HG02588 (cell line): ENCODE measurements around the gene VAV2.

Experiments
- ATAC-seq: cut with Tn5 transposase; IDR thresholded peaks from one replicate; pipeline ENCODE4 v1.9.1; 2021; ENCODE audit warnings: mild to moderate bottlenecking, moderate library complexity; ENCODE audit not compliant: unreplicated experiment

The VAV2 gene

DNA sequence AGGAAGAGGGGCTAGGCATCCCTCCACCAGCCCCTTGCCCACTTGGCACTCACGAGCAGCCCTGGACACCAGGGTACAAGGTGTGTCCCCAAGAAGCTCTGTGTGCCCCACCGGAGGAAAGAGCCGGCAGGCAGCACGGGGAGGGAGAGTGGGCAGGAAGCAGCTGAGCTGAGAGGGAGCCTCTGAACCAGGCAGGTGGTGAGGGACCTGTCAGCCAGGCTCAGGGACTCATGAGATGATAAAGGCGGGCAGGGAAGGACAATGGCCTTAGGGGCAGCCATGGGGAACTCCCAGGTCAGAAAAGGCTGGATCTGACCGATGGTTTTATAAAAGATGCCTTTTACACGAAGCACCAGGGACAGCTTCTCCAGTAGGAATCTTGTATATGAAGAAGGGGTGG is 112.0 kb downstream of the VAV2 start:
- ATAC-seq: no peak

DNA sequence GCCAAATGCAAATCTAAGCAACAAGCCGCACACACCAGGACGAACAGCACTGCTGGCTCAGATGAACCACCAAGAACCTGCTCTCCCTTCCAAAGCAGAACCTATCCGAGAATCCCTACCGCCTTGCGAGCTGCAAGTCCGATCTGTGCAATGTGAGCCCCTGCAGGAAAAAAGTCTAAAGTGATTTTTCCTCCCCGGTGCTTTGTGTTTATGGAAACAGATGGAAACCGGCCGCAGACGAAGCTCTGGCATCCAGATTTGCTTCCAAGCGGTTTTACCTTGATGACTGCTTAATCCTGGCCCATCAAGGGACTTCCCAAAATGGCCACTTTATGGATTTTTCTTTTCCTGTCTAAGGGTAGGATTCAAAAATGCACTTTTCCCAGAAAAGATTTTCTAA is 112.5 kb downstream of the VAV2 start:
- ATAC-seq: no peak

DNA sequence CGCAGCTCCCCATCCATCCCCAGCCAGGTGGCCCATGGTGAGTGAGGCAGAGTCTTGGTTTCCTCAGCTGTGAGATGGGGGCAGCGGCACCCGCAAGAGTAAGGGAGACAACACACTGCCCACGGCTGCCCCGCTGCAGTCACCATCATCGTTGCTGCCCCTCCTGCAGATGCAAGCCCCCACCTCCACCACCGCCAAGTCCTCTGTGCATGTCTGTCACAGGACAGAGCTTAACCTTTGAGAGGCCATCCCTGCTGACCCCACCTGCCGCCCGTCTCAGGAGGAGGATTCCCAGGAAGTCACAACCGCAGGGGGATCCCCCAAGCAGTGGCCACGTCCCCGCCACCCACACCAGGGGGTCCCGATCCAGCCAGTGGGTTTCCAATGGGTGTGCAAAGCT is 113.7 kb downstream of the VAV2 start:
- no peak for ATAC-seq

DNA sequence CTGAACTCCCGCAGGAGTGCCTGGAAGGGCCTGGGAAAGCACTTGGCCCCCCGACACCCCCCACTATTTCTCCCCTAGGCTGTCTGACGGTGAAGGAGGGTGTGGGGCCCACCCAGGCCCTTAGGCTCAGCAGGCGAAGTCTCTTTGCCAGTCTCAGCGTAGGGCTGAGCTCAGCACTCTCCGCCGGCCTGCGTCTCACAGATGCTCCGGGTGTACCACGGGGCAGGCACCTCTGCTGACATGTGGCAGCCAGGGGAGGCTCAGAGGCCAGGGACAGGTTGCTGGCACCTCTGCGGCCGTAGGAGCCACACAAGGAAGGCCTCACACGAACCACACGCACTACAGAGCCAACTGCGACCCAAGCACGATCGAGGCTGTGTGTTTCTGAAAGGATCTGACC is 114.2 kb downstream of the VAV2 start:
- ATAC-seq: no peak

DNA sequence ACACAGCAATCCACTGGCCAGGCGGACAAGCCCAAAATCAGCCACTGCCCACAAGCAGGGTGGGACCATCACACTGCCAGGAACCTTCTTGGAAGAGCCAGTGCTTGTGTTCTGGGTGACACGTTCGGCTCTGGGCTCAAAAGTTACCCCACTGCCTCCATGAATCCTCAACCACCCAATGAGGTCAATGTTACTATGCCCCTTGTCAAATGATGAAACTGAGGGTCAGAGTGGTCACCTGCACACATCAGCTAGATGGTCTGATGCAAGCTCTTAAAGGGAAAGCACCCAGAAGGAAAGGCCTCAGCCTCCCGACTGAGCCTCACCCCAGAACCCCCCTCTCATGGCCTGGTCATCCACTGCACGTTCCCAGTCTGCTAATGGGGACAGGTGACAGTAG is 114.8 kb downstream of the VAV2 start:
- ATAC-seq: no peak

DNA sequence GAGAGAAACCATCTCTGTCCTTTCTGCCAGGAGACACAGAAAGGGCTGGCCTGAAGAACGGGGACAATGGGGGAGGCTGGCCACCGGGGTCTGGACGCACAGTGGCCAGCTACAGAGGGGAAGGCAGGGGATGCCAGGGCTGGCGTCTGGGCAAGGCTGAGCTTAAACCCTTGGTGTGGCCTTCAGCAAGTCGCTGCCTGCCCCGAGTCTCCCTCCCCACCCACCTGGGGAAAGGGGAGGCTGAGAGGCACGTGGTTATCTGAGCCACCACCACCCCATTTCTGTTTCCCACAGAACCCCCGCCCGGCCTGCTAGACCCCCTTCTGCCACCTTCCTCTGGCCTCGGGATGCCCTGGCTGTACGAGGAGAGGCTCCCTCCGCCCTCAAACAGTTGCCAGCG is 115.3 kb downstream of the VAV2 start:
- no peak for ATAC-seq

DNA sequence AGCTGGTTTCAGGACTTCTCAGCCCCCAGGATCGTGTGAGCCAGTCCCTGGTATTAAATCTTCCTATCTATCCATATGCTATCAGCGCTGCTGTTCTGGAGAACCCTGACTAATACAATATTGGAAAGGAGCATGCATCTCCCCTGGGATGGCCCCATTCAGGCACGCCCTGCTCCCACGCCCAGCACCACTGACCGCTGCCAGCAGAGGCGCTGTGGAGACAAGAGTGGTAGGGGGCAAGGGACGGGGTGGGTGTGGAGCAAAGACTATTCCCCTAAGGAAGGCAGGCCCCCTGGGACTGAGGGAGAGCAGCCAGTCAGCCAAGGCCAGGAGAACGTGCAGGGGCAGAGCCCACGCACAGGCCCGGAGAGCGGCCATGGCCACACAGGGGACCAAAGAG is 116.0 kb downstream of the VAV2 start:
- ATAC-seq: no peak

DNA sequence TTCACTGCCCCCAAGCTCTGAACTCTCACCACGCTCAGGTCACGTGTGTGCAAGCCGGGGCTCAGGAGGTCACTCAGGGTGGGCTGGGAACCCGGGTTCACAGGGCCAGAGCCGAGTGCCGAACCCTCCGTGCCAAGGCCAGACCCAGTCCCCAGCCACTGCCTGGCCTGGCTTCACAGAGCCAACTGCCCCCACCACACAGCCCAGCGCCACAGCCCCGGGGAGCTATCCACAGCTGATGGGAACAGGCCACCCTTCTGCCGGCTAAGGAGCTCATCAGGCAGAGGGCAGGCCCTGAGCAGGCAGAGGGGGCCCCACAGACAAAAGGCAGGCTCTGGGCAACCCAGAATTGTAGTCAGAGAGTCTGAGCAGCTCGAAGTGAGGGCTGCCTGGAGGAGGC is 117.0 kb downstream of the VAV2 start:
- no peak for ATAC-seq

DNA sequence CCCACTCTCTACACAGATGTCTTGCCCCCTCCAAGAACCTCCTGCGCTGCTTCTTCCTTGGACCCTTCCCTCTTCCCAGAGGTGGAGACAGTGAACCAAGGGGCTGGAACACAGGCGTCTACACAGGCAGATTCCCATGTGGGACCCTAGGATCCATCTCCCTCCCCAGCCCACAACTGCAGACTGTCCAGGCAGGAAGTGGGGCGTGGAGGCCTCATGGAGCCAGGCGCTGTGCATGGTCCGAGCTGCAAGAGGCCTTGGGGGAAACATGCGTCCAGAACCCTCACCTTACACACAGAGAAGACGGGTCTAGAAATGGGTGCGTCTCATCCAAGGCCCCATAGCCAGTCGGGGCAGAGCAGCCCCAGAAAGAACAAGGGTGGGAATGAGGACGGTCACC is 117.5 kb downstream of the VAV2 start:
- no peak for ATAC-seq

DNA sequence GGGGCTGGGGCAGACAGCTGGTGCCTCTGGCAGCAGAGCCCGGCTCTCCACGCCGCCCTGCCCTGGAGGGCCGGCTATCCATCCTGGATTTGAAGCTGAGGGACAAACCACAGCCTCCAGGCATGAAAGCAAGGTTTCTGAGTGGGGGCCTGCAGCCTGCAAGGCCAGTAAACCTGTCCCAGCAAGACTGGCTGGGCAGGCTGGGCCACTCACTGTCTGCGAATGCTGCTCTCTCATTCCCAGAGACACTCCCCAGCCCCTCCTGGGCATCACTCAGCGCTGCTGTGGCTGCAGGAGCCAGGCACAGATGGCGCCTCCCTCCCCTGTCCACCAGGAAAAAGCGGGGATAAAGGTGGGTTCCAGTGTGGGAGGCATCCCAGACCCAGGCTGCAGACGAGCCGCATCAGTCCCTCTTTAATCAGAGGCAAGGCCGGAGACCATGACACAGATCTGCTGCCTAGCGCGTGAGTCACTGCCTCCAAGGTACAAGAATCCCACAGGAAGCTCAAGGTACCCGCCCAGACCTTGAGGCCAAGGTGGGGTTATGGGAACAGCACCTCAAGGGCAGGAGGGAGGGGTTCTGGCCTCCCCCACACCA is 118.0 kb downstream of the VAV2 start:
- no peak for ATAC-seq

DNA sequence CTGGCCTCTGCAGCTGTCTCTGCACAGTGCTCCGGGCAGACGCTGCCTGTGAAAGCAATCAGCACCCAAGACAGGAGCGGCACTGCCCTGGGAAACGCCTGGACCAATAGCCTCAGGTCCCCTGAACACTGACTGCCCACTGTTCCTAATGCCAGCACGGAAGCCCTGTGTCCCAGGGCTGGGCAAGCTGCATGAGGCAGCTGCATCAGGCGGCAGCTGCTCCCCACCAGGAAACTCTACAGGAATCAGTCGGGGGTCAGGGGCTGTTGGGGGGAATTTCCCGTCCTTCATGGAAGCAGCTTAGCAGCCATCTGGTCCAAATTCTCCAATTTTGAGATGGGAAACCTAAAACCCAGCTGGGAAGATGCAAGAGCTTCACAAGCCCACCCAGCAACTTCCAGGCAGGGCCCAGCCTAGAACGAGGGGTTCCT is 118.6 kb downstream of the VAV2 start:
- ATAC-seq: no peak

DNA sequence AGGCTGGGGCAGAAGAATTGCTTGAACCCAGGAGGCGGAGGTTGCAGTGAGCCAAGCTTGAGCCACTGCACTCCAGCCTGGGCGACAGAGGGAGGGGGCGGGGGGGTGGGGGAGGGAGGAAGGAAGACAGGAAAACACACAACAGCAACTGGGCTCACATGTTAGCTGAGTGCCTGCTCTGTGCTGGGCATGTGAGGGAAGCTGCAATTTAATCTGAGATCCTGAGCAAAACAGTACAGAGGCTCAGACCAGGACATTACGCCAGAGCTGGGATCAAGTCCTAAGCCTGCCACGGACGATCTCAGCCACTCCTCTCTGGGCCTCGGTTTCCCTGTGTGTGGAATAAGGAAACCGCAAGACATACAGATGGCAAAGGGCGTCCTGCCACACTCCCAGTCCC is 119.1 kb downstream of the VAV2 start:
- no peak for ATAC-seq

DNA sequence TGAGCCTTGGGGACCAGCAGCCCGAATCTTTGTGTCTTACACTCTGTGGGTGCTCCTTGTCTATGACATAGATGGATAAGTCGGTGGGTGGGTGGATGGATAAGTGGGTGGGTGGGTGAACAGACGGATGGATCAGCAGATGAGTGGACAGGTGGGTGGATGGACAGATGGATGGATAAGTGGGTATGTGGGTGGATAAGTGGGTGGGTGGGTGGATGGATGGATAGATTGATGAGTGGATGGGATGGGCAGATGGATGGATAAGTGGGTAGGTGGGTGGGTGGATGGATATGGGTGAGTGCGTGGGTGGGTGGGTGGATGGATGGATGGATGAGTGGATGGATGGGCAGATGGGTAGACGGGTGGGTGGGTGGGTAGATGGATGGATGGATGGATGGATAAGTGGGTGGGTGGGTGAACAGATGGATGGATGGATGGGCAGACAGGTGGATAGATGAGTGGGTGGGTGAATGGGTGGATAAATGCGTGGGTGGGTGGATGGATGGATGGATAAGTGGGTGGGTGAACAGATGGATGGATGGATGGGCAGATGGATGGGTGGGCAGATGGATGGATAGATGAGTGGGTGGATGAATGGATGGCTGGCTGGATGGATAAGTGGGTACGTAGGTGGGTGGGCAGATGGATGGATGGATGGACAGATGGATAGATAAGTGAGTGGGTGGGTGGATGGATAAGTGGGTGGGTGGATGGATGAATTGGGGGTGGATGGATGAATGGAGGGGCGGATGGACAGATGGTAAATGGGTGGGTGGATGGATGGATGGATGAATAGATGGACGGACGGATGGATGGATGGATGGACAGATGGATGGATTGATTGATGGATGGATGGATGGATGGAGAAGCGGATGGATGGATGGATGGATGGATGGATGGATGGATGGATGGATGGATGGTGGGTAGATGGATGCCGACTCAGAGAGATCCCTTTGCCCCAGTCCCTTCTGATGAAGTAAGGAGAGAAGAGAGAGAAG is 121.2 kb downstream of the VAV2 start:
- no peak for ATAC-seq

DNA sequence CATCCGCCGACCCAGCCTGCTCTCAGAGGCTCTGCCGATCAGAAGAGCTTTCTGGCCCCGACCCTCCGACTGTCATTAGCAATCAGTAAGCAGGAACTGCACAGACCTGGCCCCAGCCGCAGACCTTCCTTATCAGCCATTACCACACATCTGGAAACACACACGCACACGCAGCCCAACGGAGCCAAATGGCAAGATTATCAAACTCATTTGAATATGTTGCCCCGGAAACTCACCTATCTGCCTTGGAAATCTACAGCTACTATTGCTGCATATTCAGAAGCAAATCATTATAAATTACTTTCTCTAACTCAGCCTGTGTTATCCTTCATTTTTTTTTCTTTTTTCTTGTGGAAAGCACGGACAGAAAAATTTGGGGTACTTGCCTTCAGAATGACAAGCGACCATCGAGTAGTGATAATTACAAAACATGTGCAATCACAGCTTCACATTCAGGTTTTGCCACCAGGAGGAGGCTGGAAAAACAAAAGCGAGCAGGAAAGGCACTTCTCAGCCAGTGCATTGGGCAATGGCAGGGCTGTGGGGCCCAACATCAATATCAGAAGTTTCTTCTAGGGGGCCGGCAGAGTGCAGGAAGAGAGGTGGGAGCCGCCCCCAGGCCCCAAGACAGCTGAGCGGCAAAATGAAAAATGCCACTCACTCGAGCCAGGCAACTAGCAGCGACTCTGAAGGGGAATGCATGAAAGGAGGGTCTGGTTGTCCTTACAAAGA is 122.3 kb downstream of the VAV2 start:
- ATAC-seq: no peak

DNA sequence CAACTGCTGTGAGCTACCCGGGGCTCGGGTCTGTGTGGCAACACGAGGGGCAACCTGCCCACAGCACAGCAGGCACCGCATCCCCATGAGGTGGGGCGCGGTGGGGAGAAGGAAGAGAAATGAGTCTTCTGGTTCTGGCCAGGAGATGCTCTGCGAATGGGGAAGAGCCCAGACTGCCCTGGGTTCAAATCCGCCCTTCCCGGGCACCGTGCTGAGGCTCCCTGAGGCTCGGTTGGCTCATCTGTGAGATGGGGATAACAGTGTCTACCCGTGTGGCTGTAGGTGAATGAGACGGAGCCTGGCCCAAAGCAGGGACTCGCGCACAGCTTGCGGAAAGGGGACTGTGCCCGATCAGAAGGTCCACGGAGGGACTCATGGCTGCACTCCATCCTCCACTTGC is 123.9 kb downstream of the VAV2 start:
- ATAC-seq: no peak

DNA sequence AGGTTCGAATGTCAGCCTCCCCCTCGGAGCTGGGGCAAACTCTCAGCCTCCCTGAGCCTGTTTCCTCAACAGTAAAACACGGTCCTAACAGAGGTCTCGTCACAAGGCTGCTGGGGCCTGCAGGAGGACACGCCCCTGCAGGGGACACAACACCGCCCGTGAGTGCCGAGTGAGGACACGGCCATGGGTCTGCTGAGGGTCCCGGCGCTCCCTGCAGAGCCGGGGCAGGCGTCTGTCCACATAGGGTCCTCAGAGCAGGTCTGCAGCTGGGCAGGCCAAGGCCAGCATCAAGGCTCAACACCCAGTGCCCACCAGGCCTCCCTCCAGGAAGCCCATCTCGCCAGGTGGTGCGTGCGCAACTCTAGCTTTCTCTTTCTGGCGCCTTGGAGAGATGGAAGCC is 125.2 kb downstream of the VAV2 start:
- no peak for ATAC-seq

DNA sequence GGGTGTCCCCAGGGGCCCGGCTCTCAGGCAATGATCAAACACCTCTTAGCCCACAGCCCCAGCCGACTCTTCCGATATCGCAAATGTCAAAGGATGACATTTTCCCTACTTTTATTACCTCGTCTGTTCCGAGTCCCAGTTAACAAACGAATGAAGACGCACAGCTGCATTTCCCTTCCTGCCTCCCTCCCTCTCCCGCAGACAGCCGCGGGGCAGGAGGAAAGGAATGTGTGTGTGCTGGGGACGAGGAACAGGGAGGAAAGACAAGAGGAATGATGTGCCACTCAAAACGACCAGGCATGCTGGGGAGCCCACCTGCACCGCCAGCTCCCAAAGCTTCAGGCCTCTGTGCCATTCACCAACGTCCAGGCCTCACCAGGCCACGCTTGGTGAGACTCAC is 128.1 kb downstream of the VAV2 start:
- no peak for ATAC-seq

DNA sequence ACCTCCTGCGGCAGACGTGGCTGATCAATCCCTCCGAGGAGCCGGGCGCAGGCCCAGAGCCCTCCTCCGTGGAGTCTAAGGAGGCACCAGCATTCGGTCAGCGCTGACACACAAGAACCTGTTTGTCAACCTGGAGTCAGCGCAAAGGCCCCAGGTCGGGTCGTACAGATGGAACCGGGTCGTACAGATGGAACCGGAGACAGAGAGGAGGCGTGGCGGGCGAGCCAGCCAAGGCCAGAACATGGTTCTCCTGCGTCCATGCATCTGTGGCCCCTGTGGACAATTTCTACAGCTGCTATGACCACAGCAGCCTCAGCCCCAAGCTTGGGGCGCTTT is 128.9 kb downstream of the VAV2 start:
- no peak for ATAC-seq

DNA sequence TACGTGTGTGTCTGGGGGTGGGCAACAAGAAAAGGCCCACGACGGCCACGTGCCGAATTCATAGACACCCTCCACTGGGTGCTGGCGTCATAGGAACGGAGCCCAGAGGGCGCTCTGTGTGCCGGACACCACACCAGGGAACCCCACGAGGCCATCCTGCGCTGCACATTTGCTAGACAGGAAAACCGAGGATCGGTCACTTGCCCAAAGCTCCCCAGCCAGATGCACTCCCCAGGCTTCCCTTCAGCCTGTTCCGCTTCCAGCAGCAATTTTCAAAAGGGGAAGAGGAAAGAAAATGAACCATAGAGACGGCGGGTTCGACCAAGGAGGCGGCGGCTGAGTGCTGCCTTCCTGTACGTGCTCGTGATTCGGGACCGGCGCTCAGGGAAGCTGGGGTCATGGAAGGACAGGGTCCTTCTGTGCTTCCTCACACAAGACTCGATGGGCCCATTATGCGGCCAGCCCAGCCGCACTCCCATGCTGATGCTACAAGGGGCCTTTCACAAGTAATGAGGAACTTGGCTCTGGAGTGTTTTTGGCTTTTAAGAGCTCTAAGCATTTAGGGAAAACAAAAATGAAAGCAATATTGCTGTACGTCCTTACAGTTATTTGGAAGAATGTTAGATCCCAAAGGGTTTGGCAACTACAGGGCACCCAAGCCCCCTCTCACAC is 129.4 kb downstream of the VAV2 start:
- no peak for ATAC-seq

DNA sequence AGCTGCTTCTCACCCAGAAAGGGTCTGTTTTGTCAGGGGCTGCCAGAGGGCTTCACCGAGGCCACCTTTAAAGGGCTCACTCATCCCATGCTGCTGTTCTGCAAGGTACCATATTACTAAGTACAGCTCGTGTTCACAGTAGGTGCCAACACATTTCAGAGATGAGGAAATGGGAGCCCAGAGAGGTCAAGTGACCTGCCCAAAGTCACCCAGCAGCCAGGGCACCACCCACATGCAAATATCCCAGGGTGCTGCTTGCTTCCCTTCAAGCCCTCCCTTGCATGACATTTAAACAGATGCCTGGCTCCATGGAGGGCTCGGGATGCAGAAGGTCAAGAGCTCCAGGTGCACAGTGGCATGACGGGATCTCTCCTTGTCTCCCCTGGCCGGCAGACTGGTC is 130.4 kb downstream of the VAV2 start:
- ATAC-seq: no peak

DNA sequence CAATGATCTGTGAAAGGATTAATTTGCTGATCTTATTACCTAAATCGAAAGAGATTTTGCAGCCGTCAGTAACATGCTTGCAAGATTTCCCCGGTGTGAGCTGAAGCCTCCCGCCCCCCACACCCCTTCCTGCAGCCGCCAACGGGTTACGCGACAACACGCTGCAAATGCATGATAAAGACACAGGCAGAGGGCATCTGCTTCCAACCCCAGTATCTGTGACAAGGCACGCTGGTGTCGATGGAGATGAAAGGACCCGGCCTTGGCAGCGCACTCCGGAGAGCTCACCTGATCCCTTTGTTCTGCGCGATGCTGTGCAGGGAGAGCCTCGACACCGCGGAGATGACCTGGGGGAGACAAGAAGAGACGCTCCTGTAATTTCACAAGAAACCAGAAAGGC is 131.0 kb downstream of the VAV2 start:
- no peak for ATAC-seq
